Suppressor macrophage (primary cell): ENCODE data around the gene MSMB.
"Not testable (repeated sequence)": the region's sequence is repeated elsewhere in the genome, so short reads cannot be mapped to it uniquely, and the experiment has no call there.

Experiments used
- DNase-seq, 4 experiments: peaks; one replicate each; pipeline ENCODE4 v3.0.0-alpha.2; 2020 to 2022

MSMB gene

GRCh38 chr10:46069771-46070463 is 23.8 kb upstream of the MSMB start:
- peak in 1 of 4 experiments; percentile 22 for DNase-seq

- no peak for DNase-seq
Observed at GRCh38 chr10:46068905-46069304, 22.8 kb upstream of the MSMB start.

GRCh38 chr10:46068117-46068516 is 22.0 kb upstream of the MSMB start:
- DNase-seq: no peak

GRCh38 chr10:46064269-46064817 is 18.3 kb upstream of the MSMB start:
- DNase-seq: no peak

GRCh38 chr10:46062723-46063428 is 16.8 kb upstream of the MSMB start:
- peak in 3 of 4 experiments; percentile 34 to 67 (median 46) for DNase-seq

GRCh38 chr10:46060706-46061105 is 14.6 kb upstream of the MSMB start:
- no peak for DNase-seq

- not testable (repeated sequence) for DNase-seq
Observed at GRCh38 chr10:46057927-46058326, 11.9 kb upstream of the MSMB start.

GRCh38 chr10:46057038-46057437 is 11.0 kb upstream of the MSMB start:
- no peak for DNase-seq

- DNase-seq: no peak
Observed at GRCh38 chr10:46055771-46056170, 9.7 kb upstream of the MSMB start.

GRCh38 chr10:46053534-46054434 is 7.7 kb upstream of the MSMB start:
- no peak for DNase-seq

- DNase-seq: no peak
Observed at GRCh38 chr10:46052791-46053375, 6.8 kb upstream of the MSMB start.

GRCh38 chr10:46052057-46052790 is 6.2 kb upstream of the MSMB start:
- DNase-seq: no peak

GRCh38 chr10:46050941-46051623 is 5.0 kb upstream of the MSMB start:
- peak in 1 of 4 experiments; percentile 13 for DNase-seq

GRCh38 chr10:46049497-46049831 is 3.4 kb upstream of the MSMB start:
- DNase-seq: not testable (repeated sequence)

- no peak for DNase-seq
Observed at GRCh38 chr10:46048152-46048551, 2.1 kb upstream of the MSMB start.

GRCh38 chr10:46042527-46042926 is 3.5 kb downstream of the MSMB start:
- no peak for DNase-seq

- no peak for DNase-seq
Observed at GRCh38 chr10:46040004-46040403, 6.1 kb downstream of the MSMB start.

GRCh38 chr10:46037107-46037825 is 8.8 kb downstream of the MSMB start:
- no peak for DNase-seq

- DNase-seq: no peak
Observed at GRCh38 chr10:46035923-46036849, 9.9 kb downstream of the MSMB start.
